Amniotic epithelial cell (primary cell): ENCODE data around the gene ADAM12.
A peak's percentile ranks its signal among the peaks of the same experiment; 100 is the strongest.

ENCODE experiments used
- DNase-seq: peaks from one replicate; pipeline ENCODE4 v3.0.0-alpha.2; 2010; ENCODE audit warnings: low read depth

Gene ADAM12

DNA sequence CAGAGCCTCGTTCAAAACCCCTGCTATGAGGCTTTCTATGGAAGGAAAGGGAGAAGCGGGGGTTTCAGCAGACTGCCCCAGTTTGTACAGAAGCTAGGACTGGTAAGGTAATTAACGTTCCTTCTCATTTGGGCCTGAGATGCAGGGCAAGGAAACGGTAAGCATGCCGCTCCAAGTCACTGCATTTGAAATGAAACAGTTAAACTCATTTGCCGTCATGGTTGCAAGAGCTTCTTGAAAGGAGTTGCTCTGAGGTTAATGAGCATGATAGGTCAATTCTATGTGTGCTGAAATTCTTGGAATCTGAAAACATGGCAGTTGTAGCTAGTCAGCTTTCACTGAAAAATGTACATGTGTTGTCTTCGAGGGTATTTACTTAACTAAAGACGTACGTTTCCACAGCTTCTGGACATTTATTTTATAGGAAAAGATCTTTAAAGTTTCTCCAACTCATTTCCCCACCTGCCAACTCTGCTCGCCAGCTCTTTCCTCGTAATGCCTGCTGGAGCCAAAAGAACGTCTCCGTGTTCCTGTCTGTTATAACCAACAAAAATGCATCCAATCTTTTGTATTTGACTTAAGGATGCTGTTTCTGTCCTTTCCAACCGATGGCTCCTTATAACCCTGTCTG is 73.3 kb downstream of the ADAM12 start:
- DNase-seq = no peak

DNA sequence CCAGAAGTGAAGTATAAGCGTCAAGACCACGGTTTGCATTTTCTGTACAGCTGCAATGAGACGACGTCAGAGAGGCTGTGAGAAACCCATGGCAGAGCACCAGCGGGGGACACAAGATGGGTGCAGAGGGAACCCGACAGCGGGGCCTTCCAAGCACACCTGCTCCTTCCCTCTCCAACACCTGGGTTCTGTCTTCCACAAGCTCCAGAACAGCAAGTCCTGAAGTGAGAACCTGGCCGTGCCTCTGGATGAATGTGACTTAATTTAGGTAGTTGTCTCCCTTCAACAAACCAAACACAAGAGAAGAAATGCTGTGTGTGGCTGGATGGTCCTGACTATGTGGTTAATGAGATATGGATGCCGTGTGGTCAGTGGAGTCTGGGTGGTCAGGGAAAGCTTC is 76.1 kb downstream of the ADAM12 start:
- no peak for DNase-seq

DNA sequence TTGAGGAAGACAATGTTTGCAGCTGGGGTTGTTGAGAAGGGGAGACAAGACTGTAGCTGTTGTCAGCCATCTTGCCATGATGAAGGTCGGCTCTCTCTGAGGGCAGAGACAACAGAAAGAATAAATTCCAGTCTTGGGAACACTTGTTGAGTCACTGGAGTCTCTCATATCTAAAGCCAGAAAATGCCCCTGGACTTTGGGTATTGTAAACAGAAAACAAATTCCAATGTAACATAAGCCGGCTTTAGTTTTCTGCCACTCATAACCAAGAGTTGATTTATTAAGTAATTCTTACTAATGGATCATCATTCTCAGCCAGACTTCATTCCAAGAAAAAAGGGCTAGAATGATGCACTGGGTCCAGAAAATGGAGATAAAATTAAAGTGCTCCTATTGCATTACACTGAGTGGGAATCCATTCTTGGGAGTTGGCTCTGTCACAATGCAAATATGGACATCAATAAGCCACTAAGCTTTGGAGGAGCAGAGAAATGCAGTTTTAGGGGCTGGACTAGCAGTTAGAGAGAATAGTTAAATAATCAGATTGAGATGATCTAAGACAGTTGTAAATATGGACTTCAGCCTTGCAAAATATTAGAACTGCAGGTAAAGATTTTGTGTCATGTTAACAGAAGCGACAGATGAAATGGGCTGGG is 78.9 kb downstream of the ADAM12 start:
- DNase-seq = peak; percentile 32

DNA sequence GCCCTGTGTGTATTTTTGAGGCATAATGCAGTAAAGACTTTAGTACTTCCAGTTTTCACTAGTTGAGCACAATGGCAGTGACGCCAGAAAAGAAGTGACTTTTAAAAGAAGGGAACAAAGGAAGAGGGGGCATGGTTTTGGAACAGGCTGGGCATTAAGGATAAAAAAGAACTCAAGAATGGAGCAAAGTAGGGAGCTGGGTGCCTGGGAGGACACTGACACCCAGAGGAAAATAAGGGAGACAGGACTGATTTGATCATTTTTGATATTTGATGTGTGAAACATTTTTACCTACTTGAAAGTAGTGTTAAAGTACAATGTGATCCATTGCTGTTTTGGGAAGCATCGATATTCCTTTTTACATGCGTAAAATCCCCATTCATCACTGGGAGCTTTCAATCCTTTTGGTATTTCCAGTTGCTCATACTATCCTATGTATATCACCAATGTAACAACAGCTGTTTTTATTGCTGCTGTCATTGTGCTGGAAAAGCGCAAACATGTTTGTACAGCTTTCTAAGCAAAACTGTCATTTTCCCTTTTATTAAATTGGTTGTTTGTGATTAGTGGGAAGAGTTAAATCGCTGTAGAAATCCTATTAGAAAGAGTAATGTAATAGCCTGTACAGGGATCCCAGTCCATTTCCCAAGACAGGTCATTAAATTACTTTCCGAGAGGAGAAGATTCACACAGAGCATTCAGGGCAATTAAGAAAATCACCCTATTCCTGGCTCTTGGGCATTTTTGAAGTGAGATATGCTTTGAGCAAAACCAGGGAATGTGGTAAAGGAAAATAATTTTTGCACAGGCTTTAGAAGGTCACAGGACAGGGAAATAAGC is 85.2 kb downstream of the ADAM12 start:
- no peak for DNase-seq

DNA sequence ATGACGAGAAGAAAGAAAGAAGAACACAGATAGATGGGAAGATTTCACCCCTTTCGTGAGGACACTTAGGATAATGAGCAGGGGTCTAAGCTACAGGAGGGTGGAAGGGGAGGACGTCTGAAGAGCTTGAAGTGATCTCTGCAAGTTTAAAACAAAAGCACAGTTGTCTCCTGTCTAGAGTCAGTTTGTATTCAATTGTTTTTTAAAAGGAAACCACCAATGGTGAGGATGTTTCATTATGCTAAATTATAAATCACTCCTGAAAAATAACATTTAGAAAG is 85.9 kb downstream of the ADAM12 start:
- DNase-seq = no peak

DNA sequence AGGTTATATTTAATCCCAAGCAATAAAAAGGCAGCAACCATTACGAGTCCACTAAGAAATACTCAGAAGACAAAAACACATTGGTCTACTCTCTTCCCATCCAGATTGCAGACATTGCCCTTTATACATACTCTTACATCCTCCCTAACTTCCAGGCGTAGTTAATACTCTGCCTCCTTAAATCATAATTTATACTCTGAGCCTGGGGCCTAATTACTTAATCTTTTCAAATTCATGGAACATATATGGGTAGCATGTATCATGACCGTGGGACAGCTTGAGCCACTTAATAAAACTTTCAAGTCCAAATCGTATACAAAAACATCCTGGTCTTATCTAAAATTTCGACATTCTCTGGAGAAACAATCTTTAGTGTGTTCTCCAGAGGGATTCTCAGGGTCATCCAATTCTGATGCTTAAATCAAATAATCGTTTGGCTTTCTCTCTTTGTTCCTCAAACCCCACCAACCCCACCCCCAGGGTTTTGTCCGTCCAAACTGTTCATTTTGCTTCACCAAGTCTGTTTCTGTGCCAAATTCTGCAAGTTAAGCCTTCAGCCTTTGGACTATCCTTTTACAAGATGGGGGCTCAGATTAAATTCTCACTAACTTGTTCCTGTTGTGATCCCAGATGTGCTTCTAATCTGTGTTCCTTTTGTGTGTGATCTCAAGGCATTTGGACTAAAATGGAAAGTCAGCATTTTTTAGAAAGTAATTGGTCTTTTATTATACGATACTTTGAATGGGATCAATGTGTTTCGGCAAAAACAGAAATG is 86.4 kb downstream of the ADAM12 start:
- DNase-seq = no peak

DNA sequence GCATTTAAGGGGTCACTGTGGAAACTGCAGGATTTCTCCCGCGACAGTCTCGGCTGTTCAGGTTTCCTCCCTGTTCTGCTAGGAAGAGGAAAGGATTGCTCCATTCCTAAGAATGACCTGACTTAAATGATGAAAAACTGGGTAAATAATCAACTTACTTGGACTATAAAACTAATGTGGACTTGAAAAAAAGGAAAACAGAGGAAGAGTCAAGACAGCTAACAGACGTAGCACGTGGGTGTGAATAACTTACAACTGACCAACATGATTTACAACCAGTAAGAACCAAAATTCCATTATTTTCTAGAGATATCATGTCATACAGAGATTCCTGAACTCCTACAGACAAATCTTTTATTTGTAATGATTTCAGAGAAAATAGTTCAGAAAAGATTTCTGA is 93.8 kb downstream of the ADAM12 start:
- peak; percentile 42 for DNase-seq

DNA sequence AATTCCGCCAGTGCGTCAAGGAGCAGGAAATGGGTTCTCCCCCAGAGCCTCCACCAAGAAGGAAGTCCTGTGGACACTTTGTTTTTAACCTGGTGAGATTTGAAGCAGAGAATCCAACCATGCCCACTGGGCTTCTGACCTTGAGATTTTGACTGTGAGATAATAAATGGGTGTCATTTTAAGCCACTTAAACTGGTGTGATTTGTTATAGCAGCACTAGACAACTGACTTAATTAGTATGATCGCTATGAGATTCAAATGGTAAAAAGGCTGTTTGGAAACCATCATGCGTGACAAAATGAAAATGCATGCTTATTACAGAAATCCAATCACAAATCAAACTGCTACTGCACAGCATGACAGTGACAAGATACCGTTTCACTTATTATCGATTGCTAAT is 98.0 kb downstream of the ADAM12 start:
- no peak for DNase-seq

DNA sequence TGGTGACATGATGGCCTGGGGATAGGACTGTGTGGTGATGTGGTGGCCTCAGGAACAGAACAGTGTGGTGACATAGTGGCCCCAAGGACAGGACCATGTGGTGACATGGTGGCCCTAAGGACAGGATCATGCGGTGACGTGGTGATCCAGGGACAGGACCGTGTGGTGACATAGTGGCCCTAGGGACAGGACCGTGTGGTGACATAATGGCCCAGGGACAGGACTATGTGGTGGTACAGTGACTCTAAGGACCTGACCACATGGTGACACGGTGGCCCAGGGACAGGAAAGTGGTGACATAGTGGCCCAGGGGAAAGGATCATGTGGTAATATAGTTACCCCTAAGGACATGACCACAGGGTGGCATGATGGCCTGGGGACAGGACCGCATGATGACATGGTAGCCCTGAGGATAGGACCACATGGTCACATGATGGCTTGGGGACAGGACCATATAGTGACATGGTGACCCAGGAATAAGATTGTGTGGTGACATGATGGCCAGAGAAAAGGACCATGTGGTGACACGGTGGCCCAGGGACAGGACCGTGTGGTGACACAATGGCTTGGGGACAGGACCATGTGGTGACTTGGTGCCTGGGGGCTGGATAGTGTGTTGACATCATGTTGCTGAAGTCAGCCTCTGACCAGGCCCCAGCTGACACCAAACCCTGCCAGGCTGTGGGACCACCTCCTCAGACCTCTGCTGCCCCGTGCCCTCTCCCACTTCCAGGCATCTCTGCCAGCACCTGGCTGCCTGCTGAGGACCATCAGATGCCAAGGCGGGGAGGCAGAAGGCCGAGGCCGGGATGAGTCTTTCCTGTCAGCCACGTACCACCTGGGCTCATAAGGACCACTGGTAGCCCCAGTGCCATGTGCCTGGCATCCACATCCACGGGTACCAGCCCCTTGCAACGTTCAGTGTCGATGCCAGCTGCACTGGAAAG is 99.5 kb downstream of the ADAM12 start:
- DNase-seq = no peak

DNA sequence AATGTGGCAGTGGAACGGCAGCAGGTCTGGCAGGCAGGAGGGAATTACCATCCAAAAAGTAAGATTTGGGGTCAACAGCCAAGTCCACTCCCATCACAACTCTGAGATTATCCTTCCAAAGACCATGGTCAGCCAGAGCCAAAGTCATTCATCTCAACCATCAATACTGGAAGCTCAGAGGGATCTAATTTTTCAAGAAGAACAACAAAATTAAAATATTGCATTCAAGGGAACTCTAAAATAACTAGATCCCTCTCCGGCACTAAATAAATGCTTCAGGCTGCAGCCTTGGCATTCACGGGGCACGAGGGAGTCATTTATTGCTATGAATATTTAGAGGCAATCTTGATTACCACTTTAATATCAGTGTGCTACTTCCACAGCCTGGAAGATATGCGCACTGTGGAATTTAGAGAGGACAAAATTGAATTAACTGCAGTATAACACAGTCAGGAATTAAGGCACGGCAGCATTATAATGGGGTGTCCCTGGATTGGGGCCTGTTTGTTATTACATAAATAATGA is 102.0 kb downstream of the ADAM12 start:
- no peak for DNase-seq

DNA sequence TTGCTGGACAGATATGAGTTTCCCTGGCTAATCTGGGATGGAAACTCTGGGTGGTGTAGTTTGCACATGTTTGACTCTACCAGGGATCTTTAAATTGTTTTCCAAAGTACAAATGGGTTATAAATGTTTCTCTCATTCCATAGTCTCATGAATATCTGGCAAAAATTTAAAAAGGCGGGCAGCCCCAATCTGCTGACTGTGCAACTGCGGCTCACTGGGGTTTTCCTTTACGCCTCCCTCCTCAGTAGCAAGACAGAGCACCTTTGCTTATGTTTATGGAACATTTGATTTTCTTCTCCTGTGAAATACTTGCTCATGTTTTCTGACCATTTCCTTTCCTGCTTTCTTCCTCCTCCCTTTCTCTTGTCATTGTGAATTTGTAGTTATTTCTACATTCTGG is 105.0 kb downstream of the ADAM12 start:
- DNase-seq = no peak

DNA sequence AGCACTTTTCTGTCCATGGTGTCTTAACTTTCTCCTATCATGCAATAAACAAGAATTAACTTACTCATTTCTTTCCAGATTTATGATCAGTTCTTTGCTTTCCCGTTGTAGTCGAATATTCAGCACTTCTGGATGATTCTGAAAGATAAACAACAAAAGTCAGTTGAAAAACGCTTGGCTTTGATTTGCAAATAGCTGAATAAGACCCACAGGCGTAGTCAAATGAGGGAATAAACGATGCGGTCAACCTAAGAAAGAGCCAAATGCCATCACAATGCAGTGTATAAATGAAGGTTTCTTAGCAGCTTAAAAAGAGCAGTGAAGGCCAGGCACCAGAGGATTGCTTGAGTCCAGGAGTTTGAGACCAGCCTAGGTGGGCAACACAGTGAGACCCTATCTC is 109.4 kb downstream of the ADAM12 start:
- peak; percentile 84 for DNase-seq

DNA sequence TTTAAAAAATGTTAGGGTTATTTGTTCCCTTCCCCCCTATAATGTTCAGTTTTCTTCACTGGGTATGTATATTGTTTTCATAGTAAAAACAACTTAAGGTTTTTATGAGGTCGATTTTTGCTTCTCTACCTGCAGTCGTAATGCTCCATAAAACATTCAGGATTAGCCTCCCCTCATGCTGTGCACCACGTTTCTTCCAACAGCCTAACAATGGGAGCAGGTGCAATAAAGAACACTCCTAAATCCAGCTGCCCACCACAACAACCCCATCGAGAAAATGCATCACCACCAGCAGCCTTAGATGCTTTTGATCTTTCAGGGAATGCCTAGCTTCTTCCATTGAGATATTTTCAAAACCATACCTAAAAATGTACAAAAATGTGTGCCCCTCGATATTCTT is 111.1 kb downstream of the ADAM12 start:
- no peak for DNase-seq

DNA sequence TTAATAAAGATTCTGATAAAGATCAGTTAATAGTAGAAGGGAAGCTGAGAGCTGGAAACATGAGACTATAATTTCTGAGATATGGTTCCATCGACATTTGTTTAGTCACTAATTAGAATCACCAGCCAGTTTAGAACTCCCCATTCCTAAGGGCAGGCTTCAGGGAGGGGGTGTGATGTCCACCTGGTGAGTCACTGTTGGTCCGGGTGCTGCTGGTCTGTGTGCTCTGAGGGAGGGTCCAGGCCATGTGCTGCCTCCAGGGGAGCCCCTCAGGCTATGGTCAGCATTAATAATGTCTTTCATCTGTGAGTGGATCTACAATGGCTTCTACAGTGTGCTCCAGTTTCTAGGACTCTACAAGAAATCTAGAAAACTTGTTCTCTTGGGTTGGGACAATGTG is 115.8 kb downstream of the ADAM12 start:
- no peak for DNase-seq

DNA sequence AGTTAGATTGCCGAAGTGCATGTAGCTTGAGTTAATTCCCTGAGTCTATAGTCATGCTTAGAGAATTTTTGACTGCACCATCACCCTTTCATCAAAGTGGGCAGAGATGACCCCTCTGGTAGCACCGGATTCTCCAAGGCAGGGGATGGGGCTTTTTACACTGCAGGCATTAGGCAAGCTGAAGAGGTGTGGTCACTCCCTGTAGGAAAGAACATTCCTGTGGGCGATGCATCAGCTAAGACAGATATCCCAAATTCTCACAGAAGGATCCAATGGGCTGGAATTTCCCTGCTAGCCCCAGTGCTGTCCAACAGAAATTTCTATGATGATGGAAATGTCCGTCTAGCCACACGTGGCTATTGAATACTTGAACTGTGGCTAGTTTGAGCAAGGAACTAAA is 118.2 kb downstream of the ADAM12 start:
- DNase-seq = peak; percentile 95

DNA sequence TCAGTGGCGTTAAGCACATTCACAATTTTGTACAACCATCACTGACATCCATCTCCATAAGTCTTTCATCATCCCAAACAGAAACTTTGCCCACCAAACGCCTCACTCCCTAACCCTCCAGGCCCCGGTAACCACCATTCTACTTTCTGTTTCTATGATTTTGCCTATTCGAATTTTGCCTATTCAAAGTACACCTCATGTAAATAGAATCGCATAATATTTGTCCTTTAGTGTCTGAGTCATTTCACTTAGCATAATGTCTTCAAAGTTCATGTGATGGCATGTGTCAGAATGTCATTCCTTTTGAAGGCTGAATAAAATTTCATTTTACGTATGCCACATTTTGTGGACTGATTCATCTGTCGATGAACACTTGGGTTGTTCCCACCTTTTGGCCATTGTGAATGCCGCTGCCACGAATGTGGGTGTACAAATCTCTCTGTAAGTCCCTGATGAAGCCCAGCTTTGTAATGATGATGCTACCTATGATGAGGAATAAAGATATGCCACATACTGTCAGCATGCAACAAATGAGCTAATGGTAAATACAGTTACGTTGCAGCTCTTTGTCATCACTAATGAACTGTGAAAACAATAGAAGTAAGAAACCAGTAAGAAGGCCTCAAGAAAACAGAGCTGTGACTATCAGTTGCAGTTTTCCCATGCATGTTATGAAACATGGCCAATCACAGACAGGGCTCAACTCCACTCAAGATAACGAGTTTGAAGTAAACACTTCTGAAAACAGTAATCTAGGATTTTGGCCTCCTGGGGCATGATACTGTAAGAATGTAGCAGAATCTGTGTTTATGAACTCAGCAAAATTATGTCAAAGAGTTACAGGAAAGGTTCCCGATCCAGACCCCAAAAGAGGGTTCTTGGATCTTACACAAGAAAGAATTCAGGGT is 120.0 kb downstream of the ADAM12 start:
- DNase-seq = peak; percentile 88

DNA sequence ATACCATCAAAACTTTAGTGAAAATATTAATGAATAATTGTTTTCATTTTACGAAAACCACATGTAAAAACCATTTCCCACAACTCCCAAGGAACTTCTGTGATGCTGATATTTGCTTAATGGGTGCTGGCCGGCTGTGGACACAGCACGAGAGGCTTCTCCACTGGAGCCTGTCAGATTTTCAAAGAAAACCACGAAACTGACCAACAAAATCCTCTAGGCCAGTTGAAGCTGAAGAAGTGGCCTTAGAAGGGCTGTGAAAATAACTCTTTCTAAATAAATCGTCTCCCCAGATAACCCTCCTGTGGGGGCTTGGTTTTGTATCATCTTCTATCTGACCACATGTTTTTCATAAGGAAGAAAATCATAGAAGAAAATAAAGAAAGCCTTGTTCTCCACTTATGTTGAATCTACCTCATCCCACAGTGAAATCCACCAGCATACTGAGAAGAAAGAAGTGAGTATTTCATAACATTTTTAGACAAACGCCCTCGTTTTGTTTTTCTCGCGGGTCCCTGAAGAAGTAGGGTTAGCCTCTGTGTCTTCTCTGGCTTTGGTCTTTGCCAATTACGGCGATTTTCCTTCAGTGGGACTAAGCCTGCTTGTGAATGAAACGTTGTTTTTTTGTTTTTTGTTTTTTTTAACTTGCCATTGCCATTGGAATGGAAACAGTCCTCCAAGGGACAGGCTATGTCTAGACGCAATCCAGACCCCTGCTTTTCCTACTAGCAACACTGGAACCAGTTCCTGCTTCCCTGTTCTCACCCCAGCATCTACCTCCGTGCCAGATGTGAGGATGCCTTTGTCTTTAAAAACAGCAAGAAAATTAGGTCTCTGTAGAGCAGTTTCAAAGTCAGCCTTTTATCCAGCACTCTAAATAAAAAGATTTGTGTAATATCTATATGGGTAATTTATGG is 123.9 kb downstream of the ADAM12 start:
- DNase-seq = no peak

DNA sequence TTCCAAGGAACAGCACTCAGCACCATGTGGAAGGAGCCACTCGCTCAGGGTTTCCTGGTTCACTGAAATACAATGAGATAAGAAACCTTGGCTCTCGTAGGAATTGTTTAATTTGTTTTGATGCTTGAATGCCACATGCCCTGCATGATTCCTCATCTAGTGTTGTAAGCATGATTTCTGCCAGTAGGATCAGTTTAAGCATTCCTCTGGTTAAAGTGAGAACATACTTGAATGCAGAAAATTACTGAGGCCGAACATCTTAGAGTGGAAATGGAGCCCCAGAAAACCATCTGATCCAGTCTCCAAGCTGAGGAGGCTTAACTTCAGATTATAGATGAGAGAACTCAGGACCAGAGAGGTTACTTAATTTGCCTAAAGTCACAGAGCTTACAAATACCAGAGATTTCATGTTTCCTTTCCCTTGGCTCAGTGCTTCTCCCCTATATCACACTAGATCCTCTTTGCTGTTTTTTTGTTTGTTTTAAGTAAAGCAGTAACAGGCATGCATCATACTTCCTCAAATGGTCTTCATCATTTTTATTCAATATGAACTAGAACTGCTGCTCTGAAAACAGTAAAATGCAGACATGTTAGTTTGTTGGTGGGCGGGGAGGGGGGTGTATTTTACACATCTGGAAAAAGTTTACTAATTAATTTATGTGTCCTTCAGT is 125.1 kb downstream of the ADAM12 start:
- peak; percentile 68 for DNase-seq
